Lung (tissue), 12 donors: ENCODE results near the gene PSMB2. TPM values are rescaled to one million over a fixed set of nuclear protein-coding genes. Genes with fewer than 3 reads are reported as not detected.

ENCODE experiments used
- ATAC-seq: fragments of 200-7000 bp; cut with Tn5 transposase; one replicate; pipeline ENCODE4 v1.9.1; 2020; ENCODE audit warnings: moderate number of reproducible peaks; ENCODE audit not compliant: insufficient read depth, low FRiP score
- DNase-seq, 3 donors: peaks; one replicate each; pipeline ENCODE4 v3.0.0-alpha.2; 2013 to 2017
- H3K27ac ChIP-seq, 2 donors: one replicate each; pipeline ENCODE4 v1.5.1; 2013; ENCODE audit warnings: mild to moderate bottlenecking in 2 of 2, moderate library complexity in 2 of 2, control low read depth in 1 of 2, inconsistent platforms in 1 of 2, low read depth in 1 of 2, low read length in 1 of 2
- H3K27me3 ChIP-seq, 3 donors: one replicate each; pipeline ENCODE4 v1.5.1; 2013; ENCODE audit warnings: low read length in 2 of 3; ENCODE audit not compliant: control insufficient read depth in 3 of 3, insufficient read depth in 3 of 3
- H3K36me3 ChIP-seq, 4 donors: one replicate each; pipeline ENCODE4 v1.5.1; 2013; ENCODE audit warnings: low read length in 4 of 4, mild to moderate bottlenecking in 1 of 4, moderate library complexity in 1 of 4; ENCODE audit not compliant: control insufficient read depth in 4 of 4, insufficient read depth in 4 of 4
- H3K4me1 ChIP-seq, 5 donors: one replicate each; pipeline ENCODE4 v1.5.1; 2013; ENCODE audit warnings: low read length in 5 of 5, mild to moderate bottlenecking in 2 of 5, moderate library complexity in 1 of 5; ENCODE audit not compliant: control insufficient read depth in 5 of 5, insufficient read depth in 5 of 5
- H3K4me3 ChIP-seq: one replicate; pipeline ENCODE4 v1.5.1; 2013; ENCODE audit warnings: mild to moderate bottlenecking, control low read depth, moderate library complexity
- H3K9ac ChIP-seq, 2 donors: one replicate each; pipeline ENCODE4 v1.5.1; 2013; ENCODE audit warnings: low read length in 2 of 2, control low read depth in 1 of 2; ENCODE audit not compliant: insufficient read depth in 1 of 2
- H3K9me3 ChIP-seq, 4 donors: one replicate each; pipeline ENCODE4 v1.5.1; 2013; ENCODE audit warnings: low read length in 3 of 4, mild to moderate bottlenecking in 1 of 4, moderate library complexity in 1 of 4; ENCODE audit not compliant: control insufficient read depth in 4 of 4, insufficient read depth in 3 of 4
- CTCF ChIP-seq: IDR thresholded peaks from 2 replicates; pipeline ENCODE4 v1.5.1; 2012; ENCODE audit warnings: mild to moderate bottlenecking; ENCODE audit errors: control extremely low read depth, extremely low read depth
- WGBS, 2 donors: extraction: QIAGEN DNeasy Blood & Tissue Kit; methylation state at CpG; one replicate each; pipeline ENCODE4 v1.1.7; 2013; 5-methylcytosine and 5-hydroxymethylcytosine counted together
- polyA plus RNA-seq, 2 donors: library from polyadenylated mRNA; stranded (reverse); fragments of 200-250 nt; gene quantifications; one replicate each; pipeline ENCODE4 v1.2.1, GENCODE V29; 2013
- total RNA-seq, 2 donors: library from RNA; depleted of rRNA in 1 of 2; stranded (reverse); fragments of >200 nt in 1 of 2; gene quantifications; one replicate each; pipeline ENCODE4 v1.2.1, GENCODE V29; 2014 to 2021
- donor health status: control.
- donor health status: control.
- donor health status: Bipolar disorder and iron deficiency.
- donor health status: healthy.
- donor health status: DM: yes; HTN: yes; CAD: no.

PSMB2 gene
- total and polyA plus RNA-seq, 4 donors = 32.0 to 59.2 (median 57.8) TPM

- Histone ChIP-seq H3K4me1 (no peaks in the 10 kb centered on the region), H3K27ac (no peak overlapping the region), H3K4me3 (no peak overlapping the region), H3K36me3 (no peaks in the 10 kb centered on the region), H3K9me3 (peaks cover 0 to 2% (median 0%) of the 10 kb centered on the region in 4 donors), H3K9ac (no peak overlapping the region), H3K27me3 (peaks cover 0 to 5% (median 0%) of the 10 kb centered on the region in 3 donors)
- no peak for TF ChIP-seq CTCF
- 79 to 81% methylated on average over 5 of the region's 5 CpGs for WGBS, 2 donors
- DNase-seq = no peak
- no peak for ATAC-seq
These were observed 15.0 kb upstream of the PSMB2 start for GRCh38 chr1:35656148-35656862.

DNA sequence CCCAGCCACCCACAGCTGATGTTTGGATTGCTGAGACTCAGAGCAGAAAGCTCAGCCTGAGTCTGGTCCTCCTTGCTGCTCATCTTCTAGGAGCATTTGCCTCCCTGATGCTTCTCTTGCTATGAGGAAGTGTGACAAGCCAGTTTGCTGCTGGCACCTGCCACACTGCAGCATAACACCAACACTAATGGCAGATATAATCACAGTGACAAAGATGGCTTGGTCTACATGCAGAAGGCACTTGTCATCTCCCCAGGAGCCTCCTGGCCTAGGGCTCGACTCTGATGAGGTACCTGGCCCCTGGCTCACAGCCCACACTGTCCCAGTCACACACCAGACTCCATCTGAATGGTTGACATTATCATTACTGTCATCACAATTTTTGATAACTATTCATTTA, 13.9 kb upstream of the PSMB2 start:
- 35 to 75% methylated on average over 1 of the region's 1 CpG for WGBS, 2 donors
- no peaks in the 10 kb centered on the region for H3K4me1 ChIP-seq
- TF ChIP-seq CTCF = no peak

GRCh38 chr1:35650416-35650815, 9.1 kb upstream of the PSMB2 start:
- no peak for DNase-seq
- peaks cover 0 to 17% (median 4%) of the 10 kb centered on the region in 3 donors for H3K27me3 ChIP-seq
- H3K27ac ChIP-seq = no peak overlapping the region
- H3K4me1 ChIP-seq = no peaks in the 10 kb centered on the region
- no peak for ATAC-seq
- 77 to 79% methylated on average over 3 of the region's 3 CpGs for WGBS, 2 donors
- no peak overlapping the region for H3K4me3 ChIP-seq
- H3K9ac ChIP-seq = no peak overlapping the region
- TF ChIP-seq CTCF = no peak
- no peaks in the 10 kb centered on the region for H3K36me3 ChIP-seq
- no peaks in the 10 kb centered on the region for H3K9me3 ChIP-seq

More for the DNA sequence above, 13.9 kb upstream of the PSMB2 start:
- Histone ChIP-seq H3K9ac (no peak overlapping the region), H3K27ac (no peak overlapping the region), H3K4me3 (no peak overlapping the region), H3K9me3 (no peaks in the 10 kb centered on the region), H3K27me3 (peaks cover 0 to 5% (median 0%) of the 10 kb centered on the region in 3 donors), H3K36me3 (no peaks in the 10 kb centered on the region)
- DNase-seq = no peak
- ATAC-seq = no peak
